HG03060 (cell line): ENCODE measurements around the gene CCDC61.

Experiments used
- ATAC-seq: cut with Tn5 transposase; IDR thresholded peaks from one replicate; pipeline ENCODE4 v1.9.1; 2021; ENCODE audit warnings: low read depth, moderate number of reproducible peaks; ENCODE audit not compliant: unreplicated experiment

The CCDC61 gene

GRCh38 chr19:45972947-45973540, 22.2 kb upstream of the CCDC61 start:
- no peak for ATAC-seq

GRCh38 chr19:45973553-45974338, 21.5 kb upstream of the CCDC61 start, which contains the start of gene NOVA2:
NOVA2 (minus strand) TSS chr19:45973865; CDS start chr19:45973351, 514 bp downstream.
- ATAC-seq = no peak

GRCh38 chr19:45975306-45976070, 19.8 kb upstream of the CCDC61 start:
- ATAC-seq = no peak

GRCh38 chr19:45976178-45976577, 19.1 kb upstream of the CCDC61 start:
- ATAC-seq = no peak

- ATAC-seq = no peak
These were observed 17.1 kb upstream of the CCDC61 start for GRCh38 chr19:45978156-45978555.

GRCh38 chr19:45981350-45981749, 13.9 kb upstream of the CCDC61 start:
- no peak for ATAC-seq

GRCh38 chr19:45985321-45985720, 9.9 kb upstream of the CCDC61 start:
- ATAC-seq = no peak

GRCh38 chr19:45990113-45990728, 5.0 kb upstream of the CCDC61 start:
- no peak for ATAC-seq

GRCh38 chr19:45994456-45994997, 740 bp upstream of the CCDC61 start:
- ATAC-seq = no peak

GRCh38 chr19:45995715-45996385, 583 bp downstream of the CCDC61 start:
- ATAC-seq = no peak

- ATAC-seq = no peak
These were observed 1.7 kb downstream of the CCDC61 start for GRCh38 chr19:45996933-45997332.

GRCh38 chr19:45998834-45999233, 3.6 kb downstream of the CCDC61 start:
- ATAC-seq = no peak

GRCh38 chr19:45999653-46000121, 4.4 kb downstream of the CCDC61 start:
- no peak for ATAC-seq

GRCh38 chr19:46000491-46001246, 5.4 kb downstream of the CCDC61 start:
- ATAC-seq = no peak

GRCh38 chr19:46002678-46003275, 7.5 kb downstream of the CCDC61 start:
- no peak for ATAC-seq

- ATAC-seq = no peak
These were observed 11.1 kb downstream of the CCDC61 start for GRCh38 chr19:46006411-46006810.

- no peak for ATAC-seq
These were observed 14.6 kb downstream of the CCDC61 start for GRCh38 chr19:46009530-46010510.

- no peak for ATAC-seq
These were observed 19.3 kb downstream of the CCDC61 start for GRCh38 chr19:46014534-46014933.
